HG03139 (cell line): ENCODE results near the gene CASKIN1.
"Not testable (repeated sequence)": the region's sequence is repeated elsewhere in the genome, so short reads cannot be mapped to it uniquely, and the experiment has no call there.

ENCODE experiments used
- ATAC-seq: cut with Tn5 transposase; IDR thresholded peaks from one replicate; pipeline ENCODE4 v1.9.1; 2021; ENCODE audit not compliant: unreplicated experiment

CASKIN1 gene

GRCh38 chr16:2145843-2146242 is 50.6 kb downstream of the CASKIN1 start:
- ATAC-seq: no peak

GRCh38 chr16:2143878-2144485 is 52.4 kb downstream of the CASKIN1 start:
- no peak for ATAC-seq

- ATAC-seq: no peak
Measured at GRCh38 chr16:2142942-2143877, 53.2 kb downstream of the CASKIN1 start.

GRCh38 chr16:2135770-2136490 is 60.5 kb downstream of the CASKIN1 start, which contains the start of gene PKD1:
PKD1 (minus strand) TSS chr16:2135898; CDS start chr16:2135689, 209 bp downstream.
- ATAC-seq: not testable (repeated sequence)

- ATAC-seq: not testable (repeated sequence)
Measured at GRCh38 chr16:2135071-2135470, 61.3 kb downstream of the CASKIN1 start.

- ATAC-seq: not testable (repeated sequence)
Measured at GRCh38 chr16:2133797-2134196, 62.6 kb downstream of the CASKIN1 start.

GRCh38 chr16:2129890-2130447 is 66.4 kb downstream of the CASKIN1 start:
- ATAC-seq: not testable (repeated sequence)

- ATAC-seq: not testable (repeated sequence)
Measured at GRCh38 chr16:2129251-2129650, 67.2 kb downstream of the CASKIN1 start.

- not testable (repeated sequence) for ATAC-seq
Measured at GRCh38 chr16:2127630-2128280, 68.7 kb downstream of the CASKIN1 start.
